Mesothelial cell of epicardium (in vitro differentiated cells): ENCODE results near the gene TPCN1. TPM values are rescaled to one million over a fixed set of nuclear protein-coding genes. Genes with fewer than 3 reads are reported as not detected.

Experiments used
- DNase-seq, 2 experiments: peaks; one replicate each; pipeline ENCODE4 v3.0.0; 2021; ENCODE audit warnings: low spot score in 2 of 2; ENCODE audit not compliant: unreplicated experiment in 2 of 2
- H3K27ac Mint-ChIP-seq: 2 replicates; pipeline ENCODE4 v1.8.0; 2021; ENCODE audit warnings: mixed read lengths
- H3K27me3 Mint-ChIP-seq: 2 replicates; pipeline ENCODE4 v1.8.0; 2021; ENCODE audit warnings: low read depth, mixed read lengths
- H3K36me3 Mint-ChIP-seq: 2 replicates; pipeline ENCODE4 v1.8.0; 2021; ENCODE audit warnings: mixed read lengths
- H3K4me1 Mint-ChIP-seq: 2 replicates; pipeline ENCODE4 v1.8.0; 2021; ENCODE audit warnings: mixed read lengths
- H3K4me3 Mint-ChIP-seq: 2 replicates; pipeline ENCODE4 v1.8.0; 2021; ENCODE audit warnings: mild to moderate bottlenecking, moderate library complexity, mixed read lengths
- H3K9me3 Mint-ChIP-seq: 2 replicates; pipeline ENCODE4 v1.8.0; 2021; ENCODE audit warnings: mixed read lengths
- microRNA-seq: library from miRNA; unstranded; fragments of <30 nt; microRNA quantifications from one replicate; pipeline ENCODE4 v1.2.0, GENCODE V29; 2021; ENCODE audit warnings: inconsistent platforms, mixed read lengths
- total RNA-seq: library from RNA; stranded (reverse); gene quantifications from 3 replicates; pipeline ENCODE4 v1.2.1, GENCODE V29; 2021
- TF ChIP-seq, protein P1 (sequence below): fragments of 200-600 bp; sonication (generic); IDR thresholded peaks from one replicate; pipeline ENCODE4 v1.5.0; 2021; ENCODE audit warnings: antibody characterized with exemption; ENCODE audit not compliant: unreplicated experiment

The TPCN1 gene
- total RNA-seq, 1 donor from 2014 or later: 40.0 TPM

DNA sequence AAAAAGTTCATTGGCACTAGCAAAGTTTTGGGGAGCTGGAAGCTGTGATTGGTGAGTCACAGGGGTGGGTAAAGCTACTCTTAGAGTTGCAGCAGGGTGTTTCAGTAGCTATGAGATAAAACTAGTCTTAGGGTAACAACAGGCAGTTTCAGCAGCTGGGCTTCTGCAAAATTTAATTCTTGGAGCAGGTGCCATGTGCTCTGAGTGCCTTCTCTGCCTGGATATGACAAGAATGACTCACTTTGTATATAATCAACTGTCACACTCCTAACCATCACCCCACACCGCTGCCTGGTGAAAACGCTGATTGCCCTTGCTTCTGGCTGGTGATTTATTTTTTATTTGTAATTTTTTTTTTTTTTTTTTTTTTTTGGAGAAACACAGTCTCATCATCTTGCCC, 126.6 kb downstream of the TPCN1 start:
- DNase-seq: no peak
- no peaks in the 10 kb centered on the region for H3K4me1 Mint-ChIP-seq
- no peaks in the 10 kb centered on the region for H3K27me3 Mint-ChIP-seq
- no peaks in the 10 kb centered on the region for H3K9me3 Mint-ChIP-seq
- no peak overlapping the region for H3K4me3 Mint-ChIP-seq
- no peak overlapping the region for H3K27ac Mint-ChIP-seq
- TF ChIP-seq, protein P1, sequence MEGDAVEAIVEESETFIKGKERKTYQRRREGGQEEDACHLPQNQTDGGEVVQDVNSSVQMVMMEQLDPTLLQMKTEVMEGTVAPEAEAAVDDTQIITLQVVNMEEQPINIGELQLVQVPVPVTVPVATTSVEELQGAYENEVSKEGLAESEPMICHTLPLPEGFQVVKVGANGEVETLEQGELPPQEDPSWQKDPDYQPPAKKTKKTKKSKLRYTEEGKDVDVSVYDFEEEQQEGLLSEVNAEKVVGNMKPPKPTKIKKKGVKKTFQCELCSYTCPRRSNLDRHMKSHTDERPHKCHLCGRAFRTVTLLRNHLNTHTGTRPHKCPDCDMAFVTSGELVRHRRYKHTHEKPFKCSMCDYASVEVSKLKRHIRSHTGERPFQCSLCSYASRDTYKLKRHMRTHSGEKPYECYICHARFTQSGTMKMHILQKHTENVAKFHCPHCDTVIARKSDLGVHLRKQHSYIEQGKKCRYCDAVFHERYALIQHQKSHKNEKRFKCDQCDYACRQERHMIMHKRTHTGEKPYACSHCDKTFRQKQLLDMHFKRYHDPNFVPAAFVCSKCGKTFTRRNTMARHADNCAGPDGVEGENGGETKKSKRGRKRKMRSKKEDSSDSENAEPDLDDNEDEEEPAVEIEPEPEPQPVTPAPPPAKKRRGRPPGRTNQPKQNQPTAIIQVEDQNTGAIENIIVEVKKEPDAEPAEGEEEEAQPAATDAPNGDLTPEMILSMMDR: no peak
- no peaks in the 10 kb centered on the region for H3K36me3 Mint-ChIP-seq

Small RNA genes within 50 kb of the gene (microRNA-seq; reads per million reads assigned to microRNA genes)
- gene MIR6762: not detected

Other genes with a start within 250 kb of the TPCN1 start
- 0.22 to 0.43 TPM (median 0.36 TPM) in 3 replicates for gene OAS2, start 242.9 kb upstream of the TPCN1 start, total RNA-seq
- 1.2 to 1.6 TPM (median 1.4 TPM) in 3 replicates for gene DTX1, start 164.7 kb upstream of the TPCN1 start, total RNA-seq
- 0.61 to 1.2 TPM (median 0.65 TPM) in 3 replicates for gene RASAL1, start 85.7 kb upstream of the TPCN1 start, total RNA-seq
- gene CFAP73, start 71.7 kb upstream of the TPCN1 start, total RNA-seq: not detected in 3 replicates
- gene DDX54, start 36.0 kb upstream of the TPCN1 start, total RNA-seq: 66.7 to 74.5 TPM (median 69.0 TPM) in 3 replicates
- 15.2 to 15.4 TPM (median 15.3 TPM) in 3 replicates for gene RITA1, start 35.7 kb upstream of the TPCN1 start, total RNA-seq
- 16.7 to 19.1 TPM (median 17.3 TPM) in 3 replicates for gene SLC8B1, start 113.6 kb downstream of the TPCN1 start, total RNA-seq
- gene PLBD2, start 137.1 kb downstream of the TPCN1 start, total RNA-seq: 37.8 to 39.3 TPM (median 38.7 TPM) in 3 replicates
- not detected in 3 replicates for gene SDS, start 182.4 kb downstream of the TPCN1 start, total RNA-seq
- gene SDSL, start 200.9 kb downstream of the TPCN1 start, total RNA-seq: 9.5 to 12.9 TPM (median 11.6 TPM) in 3 replicates